HL-60 (cell line): ENCODE measurements around the gene ELMO1.

ENCODE experiments used
- DNase-seq, 2 experiments: peaks; one replicate each; pipeline ENCODE4 v3.0.0-alpha.2; 2010 to 2020; ENCODE audit warnings: low read depth in 1 of 2, low spot score in 1 of 2
- H3K27ac ChIP-seq: fragments of 250-450 bp; sonication (Bioruptor Pico); replicated peaks from 2 replicates; pipeline ENCODE4 v1.5.1; 2020; ENCODE audit warnings: mild to moderate bottlenecking, moderate library complexity
- H3K27me3 ChIP-seq: fragments of 250-450 bp; sonication (Bioruptor Pico); 2 replicates; pipeline ENCODE4 v1.5.1; 2021; ENCODE audit warnings: mild to moderate bottlenecking, moderate library complexity; ENCODE audit not compliant: insufficient read depth, poor library complexity, severe bottlenecking
- H3K4me3 ChIP-seq: replicated peaks from 2 replicates; pipeline ENCODE4 v1.5.1; 2011; ENCODE audit warnings: mild to moderate bottlenecking, control low read depth, low read length; ENCODE audit not compliant: insufficient read depth
- CTCF ChIP-seq: IDR thresholded peaks from one replicate; pipeline ENCODE4 v1.5.1; 2011; ENCODE audit warnings: low read length, control low read depth, inconsistent platforms; ENCODE audit not compliant: insufficient read depth
- GABPA ChIP-seq: IDR thresholded peaks from 2 replicates; pipeline ENCODE4 v1.6.1; 2012; ENCODE audit warnings: low read depth
- POLR2AphosphoS5 ChIP-seq: IDR thresholded peaks from 2 replicates; pipeline ENCODE4 v1.6.1; 2012; ENCODE audit warnings: low read depth
- REST ChIP-seq: IDR thresholded peaks from 2 replicates; pipeline ENCODE4 v1.6.1; 2012; ENCODE audit warnings: low read depth; ENCODE audit not compliant: insufficient replicate concordance
- SPI1 ChIP-seq: IDR thresholded peaks from 2 replicates; pipeline ENCODE4 v1.6.1; 2012; ENCODE audit warnings: low read depth, mild to moderate bottlenecking, borderline replicate concordance

ELMO1 gene

GRCh38 chr7:37031571-37032257, 416.9 kb downstream of the ELMO1 start:
- DNase-seq, result peak in 1 of 2 experiments; percentile 61
- no peak overlapping the region for H3K4me3 ChIP-seq
- TF ChIP-seq CTCF (no peak), REST (no peak), SPI1 (no peak), POLR2AphosphoS5 (no peak), GABPA (no peak)

GRCh38 chr7:37028909-37029440, 419.7 kb downstream of the ELMO1 start:
- no peak overlapping the region for H3K27ac ChIP-seq
- H3K4me3 ChIP-seq, result no peak overlapping the region
- DNase-seq, result no peak
- TF ChIP-seq POLR2AphosphoS5 (no peak), GABPA (no peak), SPI1 (no peak), REST (no peak), CTCF (no peak)
- no peaks in the 10 kb centered on the region for H3K27me3 ChIP-seq

More at GRCh38 chr7:37031571-37032257, 416.9 kb downstream of the ELMO1 start:
- Histone ChIP-seq H3K27ac (no peak overlapping the region), H3K27me3 (no peaks in the 10 kb centered on the region)

GRCh38 chr7:37027557-37028341, 420.9 kb downstream of the ELMO1 start:
- no peak overlapping the region for H3K27ac ChIP-seq
- no peaks in the 10 kb centered on the region for H3K27me3 ChIP-seq
- TF ChIP-seq REST (no peak), SPI1 (no peak)
- H3K4me3 ChIP-seq, result no peak overlapping the region
- no peak for DNase-seq
